ENCODE measurements around the gene TCP11L1. TPM values are rescaled to one million over a fixed set of nuclear protein-coding genes. Genes with fewer than 3 reads are reported as not detected.
"Not testable (repeated sequence)": the region's sequence is repeated elsewhere in the genome, so short reads cannot be mapped to it uniquely, and the experiment has no call there.

TCP11L1 gene
- total RNA-seq, 2 experiments from 2014 or later: 7.9 to 8.8 TPM

- H3K4me3 Mint-ChIP-seq; intact Hi-C loops (cut with DNase I, micrococcal nuclease); DNase-seq; H3K27ac Mint-ChIP-seq; ATAC-seq; H3K27me3 Mint-ChIP-seq; H3K4me1 Mint-ChIP-seq; H3K36me3 Mint-ChIP-seq (ENCODE audit: low read depth); H3K9me3 Mint-ChIP-seq (ENCODE audit: low read depth): not testable (repeated sequence)
- POLR2A ChIA-PET: interaction anchor here (0.6 kb wide), 1 partner anchor 53 kb away, joined by 3 read pairs; no protein-coding TSS in a partner anchor
- CTCF ChIA-PET: interaction anchor here (1.4 kb wide), 1 partner anchor 12 kb away, joined by 4 read pairs; no protein-coding TSS in a partner anchor
Measured at GRCh38 chr11:33122696-33123095, 83.3 kb downstream of the TCP11L1 start.

Other genes with a start within 250 kb of the TCP11L1 start
- not detected for gene CCDC73, start 244.9 kb upstream of the TCP11L1 start, total RNA-seq
- gene PRRG4, start 209.6 kb upstream of the TCP11L1 start, total RNA-seq: under 1 TPM; 0.18 to 0.23 TPM
- 10 to 100 TPM; 11.8 to 16.6 TPM for gene QSER1, start 146.8 kb upstream of the TCP11L1 start, total RNA-seq
- gene DEPDC7, start 23.7 kb upstream of the TCP11L1 start, total RNA-seq: 1 to 10 TPM; 2.0 to 2.3 TPM
- gene CSTF3, start 121.9 kb downstream of the TCP11L1 start, total RNA-seq: 10 to 100 TPM; 29.6 to 35.3 TPM
- 10 to 100 TPM; 25.7 to 26.8 TPM for gene HIPK3, start 217.8 kb downstream of the TCP11L1 start, total RNA-seq

Data from activated CD4-positive, alpha-beta T cell treated with anti-CD3 and anti-CD28 coated beads for 36 hours (primary cell).